ENCODE results near the gene CCDC117.

Gene CCDC117

GRCh38 chr22:28830441-28830840 lies 57.9 kb downstream of the CCDC117 start:
- no peak for DNase-seq (ENCODE audit: low read depth)

GRCh38 chr22:28831140-28832072 lies 58.9 kb downstream of the CCDC117 start:
- no peak for DNase-seq (ENCODE audit: low read depth)

GRCh38 chr22:28832731-28833130 lies 60.2 kb downstream of the CCDC117 start:
- no peak for DNase-seq (ENCODE audit: low read depth)

GRCh38 chr22:28833276-28833923 lies 60.9 kb downstream of the CCDC117 start:
- no peak for DNase-seq (ENCODE audit: low read depth)

GRCh38 chr22:28835630-28836189 lies 63.2 kb downstream of the CCDC117 start:
- DNase-seq (ENCODE audit: low read depth), result no peak

GRCh38 chr22:28837640-28838039 lies 65.1 kb downstream of the CCDC117 start:
- no peak for DNase-seq (ENCODE audit: low read depth)

Measured in CMK (cell line).